ENCODE results near the gene SLC22A16. TPM values are rescaled to one million over a fixed set of nuclear protein-coding genes. Genes with fewer than 3 reads are reported as not detected.

Gene SLC22A16
- total and polyA plus RNA-seq, 2 donors from 2014 or later, result 0.79 TPM; not detected in 1

DNA sequence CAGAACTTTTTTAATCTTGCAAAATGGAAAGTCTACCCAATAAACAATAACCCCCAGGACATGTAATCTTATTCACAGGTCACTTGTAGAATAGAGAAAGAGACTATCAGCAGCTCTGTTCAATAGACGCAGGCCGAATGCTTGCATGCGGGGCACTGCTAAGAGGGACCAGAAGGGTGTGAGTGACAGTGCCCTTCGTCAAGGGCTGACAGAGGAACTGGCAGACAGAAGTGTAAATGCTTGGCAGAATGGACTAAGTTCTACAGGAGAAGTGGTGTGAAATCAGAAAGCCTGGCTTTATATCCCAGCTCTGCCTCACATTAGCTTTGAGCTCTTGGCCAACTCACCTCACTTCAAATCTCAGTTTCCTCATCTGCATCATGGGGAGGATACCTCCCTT is 82.0 kb downstream of the SLC22A16 start:
- H3K4me3 ChIP-seq (ENCODE audit: low read length in 3 of 3), result no peak overlapping the region
- intact Hi-C loops (cut with DNase I), result no loop called here
- H3K36me3 ChIP-seq (ENCODE audit: control insufficient read depth in 2 of 3, insufficient read depth in 3 of 3, low read length in 3 of 3), result no peaks in the 10 kb centered on the region
- TF ChIP-seq, protein P1, sequence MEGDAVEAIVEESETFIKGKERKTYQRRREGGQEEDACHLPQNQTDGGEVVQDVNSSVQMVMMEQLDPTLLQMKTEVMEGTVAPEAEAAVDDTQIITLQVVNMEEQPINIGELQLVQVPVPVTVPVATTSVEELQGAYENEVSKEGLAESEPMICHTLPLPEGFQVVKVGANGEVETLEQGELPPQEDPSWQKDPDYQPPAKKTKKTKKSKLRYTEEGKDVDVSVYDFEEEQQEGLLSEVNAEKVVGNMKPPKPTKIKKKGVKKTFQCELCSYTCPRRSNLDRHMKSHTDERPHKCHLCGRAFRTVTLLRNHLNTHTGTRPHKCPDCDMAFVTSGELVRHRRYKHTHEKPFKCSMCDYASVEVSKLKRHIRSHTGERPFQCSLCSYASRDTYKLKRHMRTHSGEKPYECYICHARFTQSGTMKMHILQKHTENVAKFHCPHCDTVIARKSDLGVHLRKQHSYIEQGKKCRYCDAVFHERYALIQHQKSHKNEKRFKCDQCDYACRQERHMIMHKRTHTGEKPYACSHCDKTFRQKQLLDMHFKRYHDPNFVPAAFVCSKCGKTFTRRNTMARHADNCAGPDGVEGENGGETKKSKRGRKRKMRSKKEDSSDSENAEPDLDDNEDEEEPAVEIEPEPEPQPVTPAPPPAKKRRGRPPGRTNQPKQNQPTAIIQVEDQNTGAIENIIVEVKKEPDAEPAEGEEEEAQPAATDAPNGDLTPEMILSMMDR (IDR thresholded peaks at IDR 0.05; ENCODE audit: borderline replicate concordance, extremely low read depth, insufficient read depth), result no peak
- no peak for FAIRE-seq
- no peaks in the 10 kb centered on the region for H3K9me3 ChIP-seq (ENCODE audit: control insufficient read depth in 2 of 3, insufficient read depth in 1 of 3, low read length in 3 of 3)
- no peak for DNase-seq
- no peaks in the 10 kb centered on the region for H3K27me3 ChIP-seq (ENCODE audit: control insufficient read depth, insufficient read depth, low read length)
- H3K27ac ChIP-seq (ENCODE audit: low read depth in 2 of 2, low read length in 2 of 2), result no peak overlapping the region
- H3K9ac ChIP-seq (ENCODE audit: low read length in 3 of 3), result no peak overlapping the region
- H3K4me1 ChIP-seq (ENCODE audit: control insufficient read depth in 2 of 3, insufficient read depth in 2 of 3, low read depth in 1 of 3, low read length in 3 of 3), result no peaks in the 10 kb centered on the region

DNA sequence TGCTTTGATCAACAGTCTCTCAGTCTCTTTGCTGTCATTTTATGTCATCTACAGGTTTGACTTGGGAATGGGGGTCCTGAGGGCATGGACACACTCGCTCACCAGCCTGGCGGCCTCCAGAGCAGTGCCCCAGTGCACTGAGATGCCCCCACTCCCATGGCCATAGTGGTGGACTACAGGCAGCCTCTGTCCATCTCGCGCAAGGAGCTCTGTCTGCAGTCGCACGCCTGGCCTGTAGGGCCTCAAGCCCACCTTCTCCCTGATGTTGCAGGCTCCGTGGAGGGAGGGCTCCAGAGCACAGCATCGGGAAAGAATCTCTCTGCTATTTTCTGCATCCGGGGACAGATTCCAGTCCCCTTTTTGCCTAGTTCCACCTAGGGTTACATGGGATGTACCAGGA is 83.7 kb downstream of the SLC22A16 start:
- intact Hi-C loops (cut with DNase I), result no loop called here
- H3K9ac ChIP-seq (ENCODE audit: low read length in 3 of 3), result no peak overlapping the region
- H3K4me1 ChIP-seq (ENCODE audit: control insufficient read depth in 2 of 3, insufficient read depth in 2 of 3, low read depth in 1 of 3, low read length in 3 of 3), result no peaks in the 10 kb centered on the region
- H3K27me3 ChIP-seq (ENCODE audit: control insufficient read depth, insufficient read depth, low read length), result no peaks in the 10 kb centered on the region
- TF ChIP-seq, protein P1 (IDR thresholded peaks at IDR 0.05; ENCODE audit: borderline replicate concordance, extremely low read depth, insufficient read depth), result no peak
- FAIRE-seq (no peak), DNase-seq (no peak)
- H3K4me3 ChIP-seq (ENCODE audit: low read length in 3 of 3), result no peak overlapping the region
- no peaks in the 10 kb centered on the region for H3K36me3 ChIP-seq (ENCODE audit: control insufficient read depth in 2 of 3, insufficient read depth in 3 of 3, low read length in 3 of 3)
- H3K27ac ChIP-seq (ENCODE audit: low read depth in 2 of 2, low read length in 2 of 2), result no peak overlapping the region
- H3K9me3 ChIP-seq (ENCODE audit: control insufficient read depth in 2 of 3, insufficient read depth in 1 of 3, low read length in 3 of 3), result no peaks in the 10 kb centered on the region

DNA sequence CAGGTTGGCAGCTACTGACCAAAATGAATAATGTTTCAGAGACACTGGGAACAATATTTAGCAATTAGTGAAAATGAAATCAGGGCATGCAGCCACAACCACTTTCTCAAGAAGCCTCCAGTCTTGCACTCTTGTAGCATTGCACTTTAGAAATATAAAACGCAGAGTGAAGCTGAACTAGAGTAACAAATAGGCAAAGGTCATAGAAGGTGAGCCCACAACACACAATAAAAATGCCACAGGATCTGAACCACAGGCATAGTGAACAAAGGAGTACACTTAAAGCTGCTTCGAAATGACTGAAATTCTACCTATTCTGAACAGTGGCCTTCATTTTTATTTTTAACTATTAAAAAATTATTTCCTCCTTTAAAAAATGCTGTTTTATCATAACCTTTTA is 86.0 kb downstream of the SLC22A16 start:
- no peaks in the 10 kb centered on the region for H3K4me1 ChIP-seq (ENCODE audit: control insufficient read depth in 2 of 3, insufficient read depth in 2 of 3, low read depth in 1 of 3, low read length in 3 of 3)
- intact Hi-C loops (cut with DNase I), result no loop called here
- H3K4me3 ChIP-seq (ENCODE audit: low read length in 3 of 3), result no peak overlapping the region
- TF ChIP-seq, protein P1 (IDR thresholded peaks at IDR 0.05; ENCODE audit: borderline replicate concordance, extremely low read depth, insufficient read depth), result no peak
- FAIRE-seq (no peak), DNase-seq (no peak)
- H3K9ac ChIP-seq (ENCODE audit: low read length in 3 of 3), result no peak overlapping the region
- H3K27ac ChIP-seq (ENCODE audit: low read depth in 2 of 2, low read length in 2 of 2), result no peak overlapping the region
- H3K9me3 ChIP-seq (ENCODE audit: control insufficient read depth in 2 of 3, insufficient read depth in 1 of 3, low read length in 3 of 3), result no peaks in the 10 kb centered on the region
- H3K27me3 ChIP-seq (ENCODE audit: control insufficient read depth, insufficient read depth, low read length), result no peaks in the 10 kb centered on the region
- H3K36me3 ChIP-seq (ENCODE audit: control insufficient read depth in 2 of 3, insufficient read depth in 3 of 3, low read length in 3 of 3), result no peaks in the 10 kb centered on the region

DNA sequence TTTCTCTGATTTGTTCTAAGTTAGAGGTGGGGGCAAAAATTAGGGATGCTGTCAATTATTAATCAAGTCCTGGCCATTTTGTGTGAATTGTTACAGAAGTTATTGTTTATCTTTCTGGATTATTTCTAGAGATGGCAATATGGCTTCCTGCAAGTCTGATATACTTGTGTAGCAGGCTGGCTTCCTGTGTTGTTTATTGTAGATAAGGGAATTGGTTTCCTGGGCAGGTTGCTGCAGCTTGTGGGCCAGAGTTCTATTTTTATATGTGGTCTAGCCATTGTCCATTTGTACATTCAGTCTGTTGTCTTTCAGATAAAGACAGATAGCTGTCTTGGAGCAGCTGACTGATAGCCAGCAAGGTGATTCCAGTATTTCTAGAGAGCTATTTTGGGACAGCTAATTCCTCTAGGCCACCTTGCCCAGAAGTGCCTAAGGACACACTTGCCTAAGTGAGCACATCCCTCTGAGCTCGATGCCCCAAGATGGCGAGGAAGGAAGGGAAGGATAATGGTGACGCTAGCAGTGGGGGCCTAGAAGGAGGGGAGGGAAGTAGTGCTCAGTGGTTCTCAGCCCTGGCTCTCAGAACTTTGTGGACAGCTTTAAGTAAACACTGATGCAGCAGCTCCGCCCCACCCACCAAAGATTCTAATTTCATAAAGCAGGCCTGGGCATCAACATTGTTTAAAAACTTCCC is 86.6 kb downstream of the SLC22A16 start:
- H3K4me1 ChIP-seq (ENCODE audit: control insufficient read depth in 2 of 3, insufficient read depth in 2 of 3, low read depth in 1 of 3, low read length in 3 of 3), result no peaks in the 10 kb centered on the region
- TF ChIP-seq, protein P1 (IDR thresholded peaks at IDR 0.05; ENCODE audit: borderline replicate concordance, extremely low read depth, insufficient read depth), result no peak
- intact Hi-C loops (cut with DNase I), result no loop called here
- FAIRE-seq (no peak), DNase-seq (no peak)
- H3K4me3 ChIP-seq (ENCODE audit: low read length in 3 of 3), result no peak overlapping the region
- no peak overlapping the region for H3K9ac ChIP-seq (ENCODE audit: low read length in 3 of 3)
- H3K27me3 ChIP-seq (ENCODE audit: control insufficient read depth, insufficient read depth, low read length), result no peaks in the 10 kb centered on the region
- no peak overlapping the region for H3K27ac ChIP-seq (ENCODE audit: low read depth in 2 of 2, low read length in 2 of 2)
- no peaks in the 10 kb centered on the region for H3K9me3 ChIP-seq (ENCODE audit: control insufficient read depth in 2 of 3, insufficient read depth in 1 of 3, low read length in 3 of 3)
- no peaks in the 10 kb centered on the region for H3K36me3 ChIP-seq (ENCODE audit: control insufficient read depth in 2 of 3, insufficient read depth in 3 of 3, low read length in 3 of 3)

Measured in kidney (tissue), 14 donors.